Upper lobe of left lung (tissue), 6 donors: ENCODE measurements around the gene ATP5F1C. TPM values are rescaled to one million over a fixed set of nuclear protein-coding genes. Genes with fewer than 3 reads are reported as not detected.
"Not testable (repeated sequence)": the region's sequence is repeated elsewhere in the genome, so short reads cannot be mapped to it uniquely, and the experiment has no call there.

Experiments
- ATAC-seq, 2 donors: fragments of 200-7000 bp; cut with Tn5 transposase; one replicate each; pipeline ENCODE4 v1.9.1; 2022; ENCODE audit warnings: mild to moderate bottlenecking in 2 of 2, moderate library complexity in 2 of 2; ENCODE audit not compliant: low FRiP score in 2 of 2
- DNase-seq, 2 donors: peaks; one replicate each; pipeline ENCODE4 v3.0.0-alpha.2; 2019 to 2020
- H3K27ac ChIP-seq, 4 donors: fragments of 200-600 bp; sonication (generic); one replicate each; pipeline ENCODE4 v1.5.1; 2016 to 2019
- H3K27me3 ChIP-seq, 4 donors: fragments of 200-600 bp; sonication (generic); one replicate each; pipeline ENCODE4 v1.5.1; 2017 to 2019
- H3K36me3 ChIP-seq, 4 donors: fragments of 200-600 bp; sonication (generic); one replicate each; pipeline ENCODE4 v1.5.1; 2016 to 2019
- H3K4me1 ChIP-seq, 4 donors: fragments of 200-600 bp; sonication (generic); one replicate each; pipeline ENCODE4 v1.5.1; 2018 to 2019
- H3K4me3 ChIP-seq, 4 donors: fragments of 200-600 bp; sonication (generic); one replicate each; pipeline ENCODE4 v1.5.1; 2017 to 2019; ENCODE audit warnings: mild to moderate bottlenecking in 2 of 4, moderate library complexity in 1 of 4
- H3K9me3 ChIP-seq, 4 donors: fragments of 200-600 bp; sonication (generic); one replicate each; pipeline ENCODE4 v1.5.1; 2018 to 2019
- EP300 ChIP-seq, 4 donors: sonication (generic); formaldehyde crosslinking; IDR thresholded peaks; one replicate each; pipeline ENCODE4 v1.5.1; 2017; ENCODE audit warnings: antibody characterized with exemption in 4 of 4, control low read depth in 2 of 4
- POLR2A ChIP-seq, 4 donors: fragments of 450-650 bp; IDR thresholded peaks; one replicate each; pipeline ENCODE4 v1.5.1; 2016 to 2017; ENCODE audit warnings: antibody characterized with exemption in 4 of 4, mild to moderate bottlenecking in 2 of 4
- POLR2AphosphoS5 ChIP-seq, 2 donors: sonication (generic); formaldehyde crosslinking; IDR thresholded peaks; one replicate each; pipeline ENCODE4 v1.5.1; 2017; ENCODE audit warnings: antibody characterized with exemption in 2 of 2
- WGBS, 2 donors: methylation state at CpG; one replicate each; pipeline ENCODE4 v1.1.5; 2017 to 2018; 5-methylcytosine and 5-hydroxymethylcytosine counted together
- total RNA-seq, 6 donors: library from RNA; depleted of rRNA in 4 of 6; stranded (reverse); fragments of >200 nt in 4 of 6; gene quantifications; one replicate each; pipeline versions ENCODE4 v1.1.0 to v1.2.1, GENCODE V29; 2016 to 2021
- TF ChIP-seq, protein P1 (sequence below), 6 experiments: fragments of 450-650 bp in 4 of 6; fragments of 200-600 bp in 2 of 6; sonication (generic) in 2 of 6; IDR thresholded peaks; one replicate each; pipeline ENCODE4 v1.5.1; 2016 to 2019; ENCODE audit warnings: antibody characterized with exemption in 6 of 6
- donor health status: DM: no; HTN: no; CAD: no; lungs with moderate emphysema.
- donor health status: DM: no; HTN: yes; CAD: no; lungs with severe emphysema.

Gene ATP5F1C
- total RNA-seq, 6 donors from 2014 or later = 130 to 237 (median 165) TPM

GRCh38 chr10:7804216-7804615, 16.2 kb downstream of the ATP5F1C start:
- H3K36me3 ChIP-seq = peaks cover 36 to 97% (median 73%) of the 10 kb centered on the region in 4 donors
- no peak overlapping the region for H3K4me3 ChIP-seq
- 94 to 97% methylated on average over 6 of the region's 6 CpGs for WGBS, 2 donors
- no peaks in the 10 kb centered on the region for H3K9me3 ChIP-seq
- no peaks in the 10 kb centered on the region for H3K27me3 ChIP-seq
- TF ChIP-seq POLR2A (IDR thresholded peaks at IDR 0.05) = no peak
- no peak overlapping the region for H3K27ac ChIP-seq
- no peak for DNase-seq
- ATAC-seq = no peak
- peaks cover 0 to 5% (median 0%) of the 10 kb centered on the region in 4 donors for H3K4me1 ChIP-seq

GRCh38 chr10:7804741-7805140, 16.8 kb downstream of the ATP5F1C start:
- no peak overlapping the region for H3K27ac ChIP-seq
- WGBS, 2 donors = 34 to 43% methylated on average over 2 of the region's 2 CpGs
- no peaks in the 10 kb centered on the region for H3K9me3 ChIP-seq
- no peak for ATAC-seq
- no peaks in the 10 kb centered on the region for H3K27me3 ChIP-seq
- DNase-seq = no peak
- TF ChIP-seq POLR2A (IDR thresholded peaks at IDR 0.05) (no peak), EP300 (IDR thresholded peaks at IDR 0.05) (no peak), POLR2AphosphoS5 (IDR thresholded peaks at IDR 0.05) (no peak)
- TF ChIP-seq, protein P1, sequence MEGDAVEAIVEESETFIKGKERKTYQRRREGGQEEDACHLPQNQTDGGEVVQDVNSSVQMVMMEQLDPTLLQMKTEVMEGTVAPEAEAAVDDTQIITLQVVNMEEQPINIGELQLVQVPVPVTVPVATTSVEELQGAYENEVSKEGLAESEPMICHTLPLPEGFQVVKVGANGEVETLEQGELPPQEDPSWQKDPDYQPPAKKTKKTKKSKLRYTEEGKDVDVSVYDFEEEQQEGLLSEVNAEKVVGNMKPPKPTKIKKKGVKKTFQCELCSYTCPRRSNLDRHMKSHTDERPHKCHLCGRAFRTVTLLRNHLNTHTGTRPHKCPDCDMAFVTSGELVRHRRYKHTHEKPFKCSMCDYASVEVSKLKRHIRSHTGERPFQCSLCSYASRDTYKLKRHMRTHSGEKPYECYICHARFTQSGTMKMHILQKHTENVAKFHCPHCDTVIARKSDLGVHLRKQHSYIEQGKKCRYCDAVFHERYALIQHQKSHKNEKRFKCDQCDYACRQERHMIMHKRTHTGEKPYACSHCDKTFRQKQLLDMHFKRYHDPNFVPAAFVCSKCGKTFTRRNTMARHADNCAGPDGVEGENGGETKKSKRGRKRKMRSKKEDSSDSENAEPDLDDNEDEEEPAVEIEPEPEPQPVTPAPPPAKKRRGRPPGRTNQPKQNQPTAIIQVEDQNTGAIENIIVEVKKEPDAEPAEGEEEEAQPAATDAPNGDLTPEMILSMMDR (IDR thresholded peaks at IDR 0.05) = no peak
- peaks cover 0 to 5% (median 0%) of the 10 kb centered on the region in 4 donors for H3K4me1 ChIP-seq
- peaks cover 31 to 91% (median 68%) of the 10 kb centered on the region in 4 donors for H3K36me3 ChIP-seq
- H3K4me3 ChIP-seq = no peak overlapping the region

- 61 to 77% methylated on average over 4 of the region's 4 CpGs for WGBS, 2 donors
- TF ChIP-seq POLR2AphosphoS5 (IDR thresholded peaks at IDR 0.05) (no peak), POLR2A (IDR thresholded peaks at IDR 0.05) (no peak), EP300 (IDR thresholded peaks at IDR 0.05) (no peak)
- TF ChIP-seq, protein P1 (IDR thresholded peaks at IDR 0.05) = no peak
- no peak for ATAC-seq
- Histone ChIP-seq H3K27me3 (no peaks in the 10 kb centered on the region), H3K4me3 (no peak overlapping the region), H3K4me1 (peaks cover 0 to 5% (median 0%) of the 10 kb centered on the region in 4 donors), H3K27ac (no peak overlapping the region), H3K36me3 (peaks cover 6 to 51% (median 30%) of the 10 kb centered on the region in 4 donors), H3K9me3 (no peaks in the 10 kb centered on the region)
- no peak for DNase-seq
These were observed 20.8 kb downstream of the ATP5F1C start for GRCh38 chr10:7808686-7809267.

DNA sequence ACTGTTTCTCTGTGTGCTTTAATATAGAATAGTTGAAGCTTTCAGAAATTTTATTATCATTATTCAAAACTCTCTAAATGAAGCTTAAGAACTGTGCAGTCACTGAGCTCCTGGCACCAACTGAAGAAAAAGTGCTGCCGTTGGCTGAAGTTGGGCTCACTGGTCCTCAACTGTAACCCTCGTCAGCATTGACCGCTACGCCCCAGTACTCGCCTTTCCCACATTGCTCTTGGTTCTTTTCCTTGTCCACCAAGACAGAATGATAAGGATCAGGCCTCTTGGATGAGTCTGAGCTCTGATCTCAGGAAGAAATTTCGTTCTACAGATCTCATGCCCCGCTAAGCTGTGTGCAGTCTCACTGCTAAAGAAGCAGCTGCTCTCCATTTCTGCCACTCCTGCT, 22.5 kb downstream of the ATP5F1C start:
- no peak overlapping the region for H3K4me3 ChIP-seq
- no peaks in the 10 kb centered on the region for H3K27me3 ChIP-seq
- TF ChIP-seq POLR2AphosphoS5 (IDR thresholded peaks at IDR 0.05) = no peak
- WGBS, 2 donors = 76 to 86% methylated on average over 7 of the region's 7 CpGs
- no peaks in the 10 kb centered on the region for H3K4me1 ChIP-seq
- H3K36me3 ChIP-seq = peaks cover 6 to 34% (median 17%) of the 10 kb centered on the region in 4 donors
- H3K27ac ChIP-seq = no peak overlapping the region
- ATAC-seq = no peak
- H3K9me3 ChIP-seq = no peaks in the 10 kb centered on the region
- DNase-seq = no peak

DNA sequence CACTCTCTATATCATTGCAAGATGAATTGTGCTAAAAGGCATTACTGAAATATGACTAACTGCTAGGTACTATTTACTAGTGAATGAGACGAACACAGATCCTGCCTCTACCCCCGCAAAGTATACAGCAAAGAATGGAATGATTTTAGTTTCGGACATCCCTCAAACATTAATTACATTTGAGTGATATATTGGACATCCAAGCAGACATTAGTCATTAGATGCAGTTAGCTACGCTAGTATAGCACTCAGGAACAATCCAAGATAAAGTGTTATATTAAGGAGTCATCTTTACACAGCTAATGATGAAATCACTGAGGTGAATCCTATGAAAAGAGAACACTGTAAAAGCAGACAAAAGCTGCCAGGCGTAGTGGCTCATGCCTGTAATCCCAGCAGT, 23.0 kb downstream of the ATP5F1C start:
- DNase-seq (no peak), ATAC-seq (no peak)
- H3K9me3 ChIP-seq = no peaks in the 10 kb centered on the region
- peaks cover 6 to 32% (median 17%) of the 10 kb centered on the region in 4 donors for H3K36me3 ChIP-seq
- WGBS, 2 donors = 83 to 87% methylated on average over 5 of the region's 5 CpGs
- no peak overlapping the region for H3K4me3 ChIP-seq
- no peak overlapping the region for H3K27ac ChIP-seq
- no peaks in the 10 kb centered on the region for H3K4me1 ChIP-seq
- no peak for TF ChIP-seq POLR2A (IDR thresholded peaks at IDR 0.05)
- no peak for TF ChIP-seq POLR2AphosphoS5 (IDR thresholded peaks at IDR 0.05)
- TF ChIP-seq, protein P1 (IDR thresholded peaks at IDR 0.05) = no peak
- no peak for TF ChIP-seq EP300 (IDR thresholded peaks at IDR 0.05)
- H3K27me3 ChIP-seq = no peaks in the 10 kb centered on the region

GRCh38 chr10:7811743-7812142, 23.8 kb downstream of the ATP5F1C start:
- H3K4me3 ChIP-seq, DNase-seq, H3K4me1 ChIP-seq, ATAC-seq, H3K27me3 ChIP-seq, H3K27ac ChIP-seq, H3K9me3 ChIP-seq: not testable (repeated sequence)
- peaks cover 6 to 24% (median 16%) of the 10 kb centered on the region in 4 donors for H3K36me3 ChIP-seq
- WGBS, 2 donors = 62 to 64% methylated on average over 7 of the region's 7 CpGs
